Measurements from ENCODE around the gene NBPF3.

Gene NBPF3

GRCh38 chr1:21492356-21492625 lies 52.4 kb downstream of the NBPF3 start:
- H3K79me2 ChIP-seq (ENCODE audit: control insufficient read depth, low read length), result no peaks in the 10 kb centered on the region
- TF ChIP-seq EZH2phosphoT487 (IDR thresholded peaks at IDR 0.05; ENCODE audit: borderline replicate concordance, low read length) (no peak), CTCF (IDR thresholded peaks at IDR 0.05; ENCODE audit: low read depth, low read length, poor library complexity, severe bottlenecking) (no peak)
- H3K4me3 ChIP-seq (ENCODE audit: low read length), result no peak overlapping the region
- H3K36me3 ChIP-seq (ENCODE audit: control insufficient read depth, low read length), result no peaks in the 10 kb centered on the region
- no peaks in the 10 kb centered on the region for H3K9me2 ChIP-seq (replicated peaks; ENCODE audit: control insufficient read depth, low read length)
- no peaks in the 10 kb centered on the region for H3K9me3 ChIP-seq (ENCODE audit: control insufficient read depth, insufficient read depth, low read length)
- no peaks in the 10 kb centered on the region for H3F3A ChIP-seq (ENCODE audit: control insufficient read depth, insufficient read depth)
- no peak overlapping the region for H3K4me2 ChIP-seq (ENCODE audit: low read length)
- H3K27ac ChIP-seq (ENCODE audit: low read depth, low read length), result no peak overlapping the region
- H3K4me1 ChIP-seq (ENCODE audit: control insufficient read depth, low read length), result peaks cover 11% of the 10 kb centered on the region
- H4K20me1 ChIP-seq (ENCODE audit: control insufficient read depth, insufficient read depth, low read depth, low read length), result no peaks in the 10 kb centered on the region
- peaks cover 8% of the 10 kb centered on the region; the same call in 1 of the 2 replicates for H3K27me3 ChIP-seq (ENCODE audit: control insufficient read depth, low read length)

DNA sequence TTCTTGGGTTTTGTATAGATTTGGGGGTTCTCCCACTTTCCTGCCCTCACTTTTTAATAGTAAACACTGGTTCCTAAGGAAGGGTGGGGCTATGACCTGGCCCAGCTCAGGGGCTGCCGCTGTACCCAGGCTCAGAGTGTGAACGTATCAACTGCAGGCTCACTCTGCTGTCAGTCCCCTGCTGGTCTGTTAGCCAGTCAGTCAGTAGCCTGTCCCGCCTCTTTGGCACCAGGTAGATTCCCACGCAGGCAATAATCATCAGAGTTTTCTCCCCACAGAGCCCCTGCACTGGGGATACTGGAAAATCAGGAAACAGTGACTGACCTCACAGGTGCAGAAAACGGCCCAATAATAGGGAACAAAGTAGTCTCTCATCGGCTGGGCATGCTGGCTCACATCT lies 54.3 kb downstream of the NBPF3 start:
- no peak overlapping the region for H3K4me2 ChIP-seq (ENCODE audit: low read length)
- H3K27me3 ChIP-seq (ENCODE audit: control insufficient read depth, low read length), result peaks cover 13% of the 10 kb centered on the region; the same call in 1 of the 2 replicates
- H3K36me3 ChIP-seq (ENCODE audit: control insufficient read depth, low read length), result no peaks in the 10 kb centered on the region
- no peaks in the 10 kb centered on the region for H3K4me1 ChIP-seq (ENCODE audit: control insufficient read depth, low read length)
- no peaks in the 10 kb centered on the region for H3K79me2 ChIP-seq (ENCODE audit: control insufficient read depth, low read length)
- no peaks in the 10 kb centered on the region for H3K9me3 ChIP-seq (ENCODE audit: control insufficient read depth, insufficient read depth, low read length)
- no peak for TF ChIP-seq CTCF (IDR thresholded peaks at IDR 0.05; ENCODE audit: low read depth, low read length, poor library complexity, severe bottlenecking)
- TF ChIP-seq EZH2phosphoT487 (IDR thresholded peaks at IDR 0.05; ENCODE audit: borderline replicate concordance, low read length), result no peak
- no peak overlapping the region for H3K27ac ChIP-seq (ENCODE audit: low read depth, low read length)
- H3K4me3 ChIP-seq (ENCODE audit: low read length), result no peak overlapping the region
- no peaks in the 10 kb centered on the region for H3F3A ChIP-seq (ENCODE audit: control insufficient read depth, insufficient read depth)
- no peaks in the 10 kb centered on the region for H3K9me2 ChIP-seq (replicated peaks; ENCODE audit: control insufficient read depth, low read length)
- no peaks in the 10 kb centered on the region for H4K20me1 ChIP-seq (ENCODE audit: control insufficient read depth, insufficient read depth, low read depth, low read length)

DNA sequence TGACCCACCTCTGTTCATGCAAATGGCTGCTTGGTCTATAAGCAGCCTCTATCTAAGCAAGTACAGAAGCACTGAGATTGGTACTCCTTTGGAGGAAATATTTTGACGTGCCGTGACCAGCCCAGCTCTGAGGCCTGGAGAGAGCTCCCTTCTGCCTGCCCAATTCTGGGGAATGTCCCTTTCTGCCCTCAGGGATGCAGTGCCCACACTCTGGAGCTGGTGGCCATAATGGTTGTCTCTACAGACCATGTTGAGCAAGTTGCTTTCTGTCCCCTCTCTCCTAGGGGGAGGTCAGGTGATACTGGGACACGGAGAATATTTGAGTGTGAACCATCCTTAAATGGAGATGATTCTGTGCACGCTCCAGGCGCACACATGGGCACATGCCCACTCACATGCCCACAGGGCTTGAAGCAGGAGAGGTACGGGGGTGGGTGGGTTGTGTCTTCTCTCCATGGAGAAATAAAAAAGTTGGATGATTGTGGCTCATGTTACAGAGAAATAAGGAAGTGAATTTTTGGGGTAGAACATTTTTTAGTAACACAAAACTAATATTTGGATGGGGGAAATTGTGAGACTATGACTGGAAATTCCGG lies 55.4 kb downstream of the NBPF3 start:
- no peaks in the 10 kb centered on the region for H3K36me3 ChIP-seq (ENCODE audit: control insufficient read depth, low read length)
- H3F3A ChIP-seq (ENCODE audit: control insufficient read depth, insufficient read depth), result no peaks in the 10 kb centered on the region
- no peaks in the 10 kb centered on the region for H3K4me1 ChIP-seq (ENCODE audit: control insufficient read depth, low read length)
- no peaks in the 10 kb centered on the region for H4K20me1 ChIP-seq (ENCODE audit: control insufficient read depth, insufficient read depth, low read depth, low read length)
- peaks cover 13% of the 10 kb centered on the region; the same call in 1 of the 2 replicates for H3K27me3 ChIP-seq (ENCODE audit: control insufficient read depth, low read length)
- no peaks in the 10 kb centered on the region for H3K79me2 ChIP-seq (ENCODE audit: control insufficient read depth, low read length)
- H3K27ac ChIP-seq (ENCODE audit: low read depth, low read length), result no peak overlapping the region
- H3K4me2 ChIP-seq (ENCODE audit: low read length), result no peak overlapping the region
- TF ChIP-seq EZH2phosphoT487 (IDR thresholded peaks at IDR 0.05; ENCODE audit: borderline replicate concordance, low read length), result no peak
- TF ChIP-seq CTCF (IDR thresholded peaks at IDR 0.05; ENCODE audit: low read depth, low read length, poor library complexity, severe bottlenecking), result no peak
- H3K9me2 ChIP-seq (replicated peaks; ENCODE audit: control insufficient read depth, low read length), result no peaks in the 10 kb centered on the region
- H3K4me3 ChIP-seq (ENCODE audit: low read length), result no peak overlapping the region
- no peaks in the 10 kb centered on the region for H3K9me3 ChIP-seq (ENCODE audit: control insufficient read depth, insufficient read depth, low read length)

Measured in DOHH2 (cell line).